A549 (cell line): ENCODE results near the gene HERC3. TPM values are rescaled to one million over a fixed set of nuclear protein-coding genes. Genes with fewer than 3 reads are reported as not detected.

Experiments
- ATAC-seq, 2 experiments: fragments of 200-7000 bp in 1 of 2; fragments of >200 bp in 1 of 2; cut with Nextera tagmentation in 1 of 2; cut with Tn5 transposase in 1 of 2; 3 replicates each; pipeline versions ENCODE4 v1.8.0 to v1.9.1; 2018 to 2020; ENCODE audit warnings: mild to moderate bottlenecking in 1 of 2, moderate library complexity in 1 of 2
- CTCF ChIA-PET: fragments of 300-600 bp; sonication (Branson Sonifier 250); formaldehyde crosslinking; extraction: SDS; loops from one replicate; lab custom pipeline; 2021; ENCODE audit warnings: antibody characterized with exemption, inconsistent platforms; lab: Yijun Ruan, JAX
- POLR2A ChIA-PET: fragments of 350-600 bp; formaldehyde crosslinking; extraction: SDS; loops from one replicate; lab custom pipeline; 2021; ENCODE audit warnings: antibody characterized with exemption, inconsistent platforms; lab: Yijun Ruan, JAX
- DNase-seq, 2 experiments: peaks; one replicate each; pipeline versions ENCODE4 v3.0.0 to v3.0.0-alpha.2; 2011 to 2016; ENCODE audit warnings: low read depth in 1 of 2, low spot score in 1 of 2
- FAIRE-seq: peaks from 2 replicates; lab custom pipeline; 2011; peaks lifted over from hg19 to GRCh38; lab: Jason Lieb, UNC
- H3K27ac ChIP-seq, 2 experiments: fragments of >200 bp; sonication (Bioruptor Twin); formaldehyde crosslinking; 3 replicates each; pipeline ENCODE4 v1.5.1; 2016 to 2017
- H3K4me1 ChIP-seq: fragments of >200 bp; sonication (Bioruptor Twin); formaldehyde crosslinking; 3 replicates; pipeline ENCODE4 v1.6.1; 2016
- H3K4me2 ChIP-seq: fragments of >200 bp; sonication (Bioruptor Twin); formaldehyde crosslinking; 3 replicates; pipeline ENCODE4 v1.6.1; 2016
- H3K4me3 ChIP-seq: fragments of >200 bp; sonication (Bioruptor Twin); formaldehyde crosslinking; 3 replicates; pipeline ENCODE4 v1.5.1; 2016
- H3K9me3 ChIP-seq: fragments of >200 bp; sonication (Bioruptor Twin); formaldehyde crosslinking; 3 replicates; pipeline ENCODE4 v1.6.1; 2016
- BHLHE40 ChIP-seq: IDR thresholded peaks from 2 replicates; pipeline ENCODE4 v1.6.1; 2012; ENCODE audit warnings: low read depth, low read length, inconsistent platforms
- CEBPB ChIP-seq, 2 experiments: fragments of >200 bp in 1 of 2; sonication (Bioruptor Twin) in 1 of 2; formaldehyde crosslinking in 1 of 2; IDR thresholded peaks; 2 replicates each; pipeline ENCODE4 v1.6.1; 2012 to 2016
- CHD2 ChIP-seq: fragments of 150-350 bp; IDR thresholded peaks from 2 replicates; pipeline ENCODE4 v1.6.1; 2014; ENCODE audit warnings: low read length; ENCODE audit not compliant: partially characterized antibody
- CHD4 ChIP-seq: fragments of 200-600 bp; sonication (generic); IDR thresholded peaks from 2 replicates; pipeline ENCODE4 v1.6.1; 2016; ENCODE audit warnings: antibody characterized with exemption, mild to moderate bottlenecking, borderline replicate concordance
- CTCF ChIP-seq: fragments of >200 bp; sonication (Bioruptor Twin); formaldehyde crosslinking; IDR thresholded peaks from 3 replicates; pipeline ENCODE4 v1.5.1; 2016
- E2F6 ChIP-seq: IDR thresholded peaks from 2 replicates; pipeline ENCODE4 v1.6.1; 2012; ENCODE audit warnings: low read depth, borderline replicate concordance
- HEYL ChIP-seq: fragments of 250-450 bp; sonication (Bioruptor Pico); IDR thresholded peaks from 2 replicates; pipeline ENCODE4 v1.8.0; 2021; ENCODE audit warnings: mild to moderate bottlenecking, moderate library complexity
- HOXA7 ChIP-seq: fragments of 250-450 bp; sonication (Bioruptor Pico); IDR thresholded peaks from 2 replicates; pipeline ENCODE4 v1.5.0; 2020; ENCODE audit warnings: mild to moderate bottlenecking, moderate library complexity
- JUNB ChIP-seq: fragments of >200 bp; sonication (Bioruptor Twin); formaldehyde crosslinking; IDR thresholded peaks from 2 replicates; pipeline ENCODE4 v1.6.1; 2016
- KDM1A ChIP-seq: fragments of 200-600 bp; sonication (generic); IDR thresholded peaks from 2 replicates; pipeline ENCODE4 v1.6.1; 2016; ENCODE audit warnings: low read depth, mild to moderate bottlenecking
- MAX ChIP-seq: IDR thresholded peaks from 2 replicates; pipeline ENCODE4 v1.6.1; 2012
- MAZ ChIP-seq: fragments of 150-350 bp; IDR thresholded peaks from 2 replicates; pipeline ENCODE4 v1.6.1; 2014; ENCODE audit warnings: antibody characterized with exemption, low read depth, low read length, borderline replicate concordance
- MYC ChIP-seq: IDR thresholded peaks from 2 replicates; pipeline ENCODE4 v1.6.1; 2012; ENCODE audit warnings: mild to moderate bottlenecking, inconsistent platforms, low read length, improper control_type of control experiment, borderline replicate concordance
- PBX3 ChIP-seq: IDR thresholded peaks from 2 replicates; pipeline ENCODE4 v1.6.1; 2012
- POLR2A ChIP-seq: IDR thresholded peaks from 2 replicates; pipeline ENCODE4 v1.6.1; 2012; ENCODE audit warnings: mild to moderate bottlenecking, low read length
- POLR2AphosphoS2 ChIP-seq: conservative IDR thresholded peaks from 2 replicates; pipeline ENCODE4 v1.6.1; 2012; ENCODE audit warnings: low read length, improper control_type of control experiment, inconsistent platforms
- RAD21 ChIP-seq, 2 experiments: fragments of >200 bp in 1 of 2; sonication (Bioruptor Twin) in 1 of 2; formaldehyde crosslinking in 1 of 2; IDR thresholded peaks in 1 of 2; conservative IDR thresholded peaks in 1 of 2; 2 replicates in 1 of 2; 3 replicates in 1 of 2; pipeline ENCODE4 v1.6.1; 2012 to 2018; ENCODE audit warnings: inconsistent platforms in 1 of 2
- RCOR1 ChIP-seq: fragments of 150-350 bp; IDR thresholded peaks from 2 replicates; pipeline ENCODE4 v1.6.1; 2014; ENCODE audit warnings: antibody characterized with exemption, low read length, low read depth
- REST ChIP-seq: fragments of 200-600 bp; sonication (generic); IDR thresholded peaks from 2 replicates; pipeline ENCODE4 v1.6.1; 2016; ENCODE audit warnings: antibody characterized with exemption, mild to moderate bottlenecking, moderate library complexity
- RFX5 ChIP-seq: fragments of 450-650 bp; IDR thresholded peaks from 2 replicates; pipeline ENCODE4 v1.7.1; 2014; ENCODE audit warnings: antibody characterized with exemption, mild to moderate bottlenecking, moderate library complexity
- SMC3 ChIP-seq: fragments of >200 bp; sonication (Bioruptor Twin); formaldehyde crosslinking; IDR thresholded peaks from 3 replicates; pipeline ENCODE4 v1.6.1; 2018; ENCODE audit warnings: inconsistent platforms
- TFCP2L1 ChIP-seq: fragments of 250-450 bp; sonication (Bioruptor Pico); IDR thresholded peaks from 2 replicates; pipeline ENCODE4 v1.5.0; 2021; ENCODE audit warnings: mild to moderate bottlenecking
- USF2 ChIP-seq: fragments of 450-650 bp; IDR thresholded peaks from 2 replicates; pipeline ENCODE4 v1.6.1; 2014; ENCODE audit warnings: antibody characterized with exemption
- WGBS: methylation state at CpG from one replicate; pipeline ENCODE4 v1.1.6; 2017; ENCODE audit errors: missing lambda C conversion rate; 5-methylcytosine and 5-hydroxymethylcytosine counted together
- polyA plus RNA-seq, 4 experiments: library from polyadenylated mRNA; depleted of rRNA in 3 of 4; stranded (reverse); fragments of >200 nt; fragmentation: RNase III in 1 of 4; extraction: RNeasy Plus Mini Kit Qiagen cat#74134 plus additional on column Dnase treatment in 1 of 4; gene quantifications; 2 replicates in 3 of 4; 3 replicates in 1 of 4; pipeline ENCODE4 v1.2.3, GENCODE V29; 2011 to 2017

The HERC3 gene
- polyA plus RNA-seq, 2 of the 4 experiments (the other 2 are of a cell fraction) = 4.9 to 6.2 TPM

GRCh38 chr4:88659055-88659889 lies 67.0 kb downstream of the HERC3 start:
- H3K27ac ChIP-seq = peak overlapping the region; percentile 65 to 76; a peak in 5 of 6 replicates
- ChIA-PET POLR2A (no interaction called here), CTCF (interaction anchor here (0.5 to 1.7 kb wide), 36 partner anchors 9 to 357 kb away, joined by 3 to 41 read pairs (median 4); partner anchors contain the start of genes HERC3 and PYURF)
- no peak overlapping the region for H3K4me3 ChIP-seq
- peaks cover 35% of the 10 kb centered on the region for H3K4me1 ChIP-seq
- WGBS = 25% methylated on average over 4 of the region's 4 CpGs
- FAIRE-seq (no peak), ATAC-seq (peak; percentile 98 to 100), DNase-seq (peak; percentile 64 to 67)
- TF ChIP-seq RAD21 (conservative IDR thresholded peaks at IDR 0.05 in 1 of 2, IDR thresholded peaks at IDR 0.05 in 1 of 2) (peak; percentile 86 to 88), POLR2A (no peak), SMC3 (peak; percentile 90), CTCF (peak; percentile 68)
- H3K9me3 ChIP-seq = no peaks in the 10 kb centered on the region
- H3K4me2 ChIP-seq = peak overlapping the region; percentile 67

- Histone ChIP-seq H3K4me2 (peak overlapping the region; percentile 67), H3K4me1 (peaks cover 41% of the 10 kb centered on the region), H3K9me3 (no peaks in the 10 kb centered on the region), H3K4me3 (no peak overlapping the region), H3K27ac (peak overlapping the region; percentile 32 to 56; a peak in 3 of 6 replicates)
- DNase-seq (no peak), FAIRE-seq (no peak), ATAC-seq (no peak)
- POLR2A ChIA-PET = no interaction called here
- CTCF ChIA-PET = interaction anchor here (0.9 to 1.7 kb wide), 27 partner anchors 10 to 357 kb away, joined by 3 to 41 read pairs (median 4); partner anchors contain the start of genes HERC3 and PYURF
- no peak for TF ChIP-seq RFX5
- TF ChIP-seq CEBPB (IDR thresholded peaks at IDR 0.05) = no peak
- no peak for TF ChIP-seq MAX
- no peak for TF ChIP-seq TFCP2L1 (CRISPR knock-in tag)
- no peak for TF ChIP-seq CHD4
- TF ChIP-seq KDM1A = no peak
- no peak for TF ChIP-seq HEYL (CRISPR knock-in tag)
- no peak for TF ChIP-seq JUNB
- TF ChIP-seq MYC = no peak
- no peak for TF ChIP-seq HOXA7 (CRISPR knock-in tag)
- TF ChIP-seq BHLHE40 = no peak
- TF ChIP-seq E2F6 = no peak
- TF ChIP-seq CHD2 = no peak
These were observed 67.6 kb downstream of the HERC3 start for GRCh38 chr4:88659890-88660208.

GRCh38 chr4:88660446-88661294 lies 68.4 kb downstream of the HERC3 start:
- no peak for ATAC-seq
- POLR2A ChIA-PET = no interaction called here
- no peak for FAIRE-seq
- 63% methylated on average over 7 of the region's 7 CpGs for WGBS
- peak in 1 of 2 experiments; percentile 1 for DNase-seq
- H3K27ac ChIP-seq = peak overlapping the region; percentile 3 to 56; a peak in 4 of 6 replicates
- peaks cover 45% of the 10 kb centered on the region for H3K4me1 ChIP-seq
- no peak overlapping the region for H3K4me3 ChIP-seq
- CTCF ChIA-PET = interaction anchor here (1.0 to 2.1 kb wide), 7 partner anchors 10 to 135 kb away, joined by 3 to 30 read pairs (median 3); no protein-coding TSS in a partner anchor
- H3K9me3 ChIP-seq = no peaks in the 10 kb centered on the region
- no peak overlapping the region; the same call in 2 of the 3 replicates for H3K4me2 ChIP-seq
- TF ChIP-seq RCOR1 = no peak
- no peak for TF ChIP-seq CHD4
- no peak for TF ChIP-seq REST
- TF ChIP-seq USF2 = no peak
- no peak for TF ChIP-seq POLR2AphosphoS2
- no peak for TF ChIP-seq PBX3
- TF ChIP-seq MAZ = no peak
